B cell (primary cell): ENCODE results near the gene PTPRN. TPM values are rescaled to one million over a fixed set of nuclear protein-coding genes. Genes with fewer than 3 reads are reported as not detected.
"Not testable (repeated sequence)": the region's sequence is repeated elsewhere in the genome, so short reads cannot be mapped to it uniquely, and the experiment has no call there.

Experiments
- ATAC-seq: fragments of 200-7000 bp; cut with Tn5 transposase; one replicate; pipeline ENCODE4 v1.10.0; 2021; ENCODE audit warnings: low read depth, mild to moderate bottlenecking, moderate number of reproducible peaks, moderate library complexity
- CTCF ChIA-PET: fragments of 350-600 bp; sonication (Branson Sonifier 250); formaldehyde crosslinking; loops from one replicate; lab custom pipeline; 2021; ENCODE audit warnings: antibody characterized with exemption, inconsistent platforms; lab: Charles Lee
- POLR2A ChIA-PET: fragments of 350-600 bp; sonication (Branson Sonifier 250); formaldehyde crosslinking; loops from one replicate; lab custom pipeline; 2021; ENCODE audit warnings: antibody characterized with exemption; lab: Charles Lee
- DNase-seq: peaks from one replicate; pipeline ENCODE4 v3.0.0; 2013
- H2AFZ ChIP-seq: 2 replicates; pipeline ENCODE4 v1.6.1; 2012; ENCODE audit warnings: mild to moderate bottlenecking, low read depth, low read length; ENCODE audit not compliant: insufficient read depth, poor library complexity, severe bottlenecking
- H3K27ac ChIP-seq, 2 donors: 1 replicate in 1 of 2; 2 replicates in 1 of 2; pipeline ENCODE4 v1.5.1; 2012 to 2013; ENCODE audit warnings: low read length in 2 of 2, mild to moderate bottlenecking in 2 of 2, moderate library complexity in 1 of 2
- H3K27me3 ChIP-seq, 4 experiments: fragments of 200-600 bp in 1 of 4; sonication (generic) in 1 of 4; replicated peaks in 1 of 4; 1 replicate in 2 of 4; 2 replicates in 2 of 4; pipeline versions ENCODE4 v1.6.1 to v1.7.0; 2013 to 2016; ENCODE audit warnings: low read length in 3 of 4, mild to moderate bottlenecking in 2 of 4, mixed read lengths in 1 of 4, moderate library complexity in 1 of 4; ENCODE audit not compliant: insufficient read depth in 4 of 4, control insufficient read depth in 3 of 4; ENCODE audit errors: control extremely low read depth in 1 of 4
- H3K36me3 ChIP-seq, 2 experiments: replicated peaks in 1 of 2; 1 replicate in 1 of 2; 2 replicates in 1 of 2; pipeline versions ENCODE4 v1.6.1 to v1.7.1; 2013; ENCODE audit warnings: low read length in 1 of 2; ENCODE audit not compliant: insufficient read depth in 2 of 2, control insufficient read depth in 1 of 2; ENCODE audit errors: control extremely low read depth in 1 of 2, extremely low read depth in 1 of 2
- H3K4me1 ChIP-seq, 2 donors: fragments of 200-600 bp in 1 of 2; sonication (generic) in 1 of 2; 1 replicate in 1 of 2; 2 replicates in 1 of 2; pipeline versions ENCODE4 v1.5.1 to v1.6.1; 2013 to 2017; ENCODE audit warnings: low read length in 2 of 2; ENCODE audit not compliant: control insufficient read depth in 2 of 2, insufficient read depth in 2 of 2
- H3K4me2 ChIP-seq: replicated peaks from 2 replicates; pipeline ENCODE3; 2012; ENCODE audit warnings: mild to moderate bottlenecking, low read depth, low read length; ENCODE audit not compliant: poor library complexity, severe bottlenecking
- H3K4me3 ChIP-seq, 5 experiments: fragments of 200-600 bp in 1 of 5; sonication (generic) in 1 of 5; 1 replicate in 3 of 5; 2 replicates in 2 of 5; pipeline versions ENCODE4 v1.5.1 to v1.7.0; 2011 to 2016; ENCODE audit warnings: low read length in 4 of 5, mild to moderate bottlenecking in 4 of 5, low read depth in 2 of 5, control low read depth in 1 of 5, moderate library complexity in 1 of 5; ENCODE audit not compliant: insufficient read depth in 1 of 5; ENCODE audit errors: control extremely low read depth in 1 of 5, extremely low read depth in 1 of 5
- H3K79me2 ChIP-seq: fragments of 200-600 bp; sonication (generic); one replicate; pipeline ENCODE4 v1.6.0; 2016; ENCODE audit warnings: low read length; ENCODE audit not compliant: control insufficient read depth, insufficient read depth
- H3K9ac ChIP-seq: fragments of 200-600 bp; sonication (generic); 2 replicates; pipeline ENCODE4 v1.6.1; 2017; ENCODE audit warnings: mild to moderate bottlenecking, low read length, moderate library complexity
- H3K9me3 ChIP-seq, 3 donors: one replicate each; pipeline versions ENCODE4 v1.6.1 to v1.7.1; 2013; ENCODE audit warnings: low read length in 2 of 3; ENCODE audit not compliant: control insufficient read depth in 2 of 3, insufficient read depth in 1 of 3; ENCODE audit errors: control extremely low read depth in 1 of 3
- H4K20me1 ChIP-seq: 2 replicates; pipeline ENCODE4 v1.6.0; 2012; ENCODE audit warnings: mild to moderate bottlenecking, low read length; ENCODE audit not compliant: insufficient read depth, control insufficient read depth, poor library complexity, severe bottlenecking
- H3K27ac Mint-ChIP-seq: one replicate; pipeline ENCODE4 v1.8.0; 2021; ENCODE audit warnings: mixed read lengths
- H3K27me3 Mint-ChIP-seq: one replicate; pipeline ENCODE4 v1.8.0; 2021; ENCODE audit warnings: mixed read lengths
- H3K4me1 Mint-ChIP-seq: one replicate; pipeline ENCODE4 v1.8.0; 2021; ENCODE audit warnings: mixed read lengths
- H3K4me3 Mint-ChIP-seq: one replicate; pipeline ENCODE4 v1.8.0; 2021; ENCODE audit warnings: mixed read lengths
- H3K9me3 Mint-ChIP-seq: one replicate; pipeline ENCODE4 v1.8.0; 2022; ENCODE audit warnings: mixed read lengths; ENCODE audit not compliant: insufficient read depth
- CTCF ChIP-seq: fragments of 200-600 bp; IDR thresholded peaks from one replicate; pipeline ENCODE4 v1.8.0; 2022; ENCODE audit warnings: antibody characterized with exemption, mild to moderate bottlenecking
- EZH2 ChIP-seq: IDR thresholded peaks from 2 replicates; pipeline ENCODE4 v1.6.1; 2012; ENCODE audit warnings: borderline replicate concordance, low read depth, mild to moderate bottlenecking, moderate library complexity, low read length; ENCODE audit not compliant: insufficient read depth, poor library complexity, severe bottlenecking
- WGBS: methylation state at CpG from one replicate; pipeline ENCODE4 v1.1.5; 2013; ENCODE audit warnings: missing lambda C conversion rate; ENCODE audit not compliant: insufficient coverage; 5-methylcytosine and 5-hydroxymethylcytosine counted together
- intact Hi-C: fragments of 100-400 bp; cut with micrococcal nuclease; formaldehyde crosslinking; loops from one replicate; pipeline ENCODE4 v1.10.0; 2022
- polyA plus RNA-seq: library from polyadenylated mRNA; depleted of rRNA; stranded (reverse); fragments of >200 nt; gene quantifications from 2 replicates; pipeline ENCODE4 v1.2.3, GENCODE V29; 2012
- total RNA-seq, 2 donors: library from RNA; stranded (reverse); fragments of 120-200 nt in 1 of 2; gene quantifications; 1 replicate in 1 of 2; 2 replicates in 1 of 2; pipeline versions ENCODE4 v1.2.3 to v1.2.4, GENCODE V29; 2013 to 2022

PTPRN gene
- total and polyA plus RNA-seq, 2 donors (not counting 1 experiment from before 2014, with no cell fraction given): 0.04 TPM; not detected in 1

GRCh38 chr2:219314804-219315468 lies 5.7 kb upstream of the PTPRN start:
- H3K4me2 ChIP-seq: no peak overlapping the region
- H4K20me1 ChIP-seq: no peaks in the 10 kb centered on the region
- peaks cover 0 to 8% (median 5%) of the 10 kb centered on the region in 4 experiments for H3K27me3 ChIP-seq
- no peaks in the 10 kb centered on the region for H3K79me2 ChIP-seq
- intact Hi-C loops: no loop called here
- Mint-ChIP-seq H3K27ac (no peak overlapping the region), H3K27me3 (peaks cover 24% of the 10 kb centered on the region), H3K4me1 (no peaks in the 10 kb centered on the region), H3K4me3 (no peak overlapping the region), H3K9me3 (no peaks in the 10 kb centered on the region)
- H3K36me3 ChIP-seq: no peaks in the 10 kb centered on the region
- H3K4me1 ChIP-seq: no peaks in the 10 kb centered on the region
- 95% methylated on average over 7 of the region's 16 CpGs for WGBS
- CTCF ChIA-PET: interaction anchor here (1.6 kb wide), 1 partner anchor 15 kb away, joined by 5 read pairs; no protein-coding TSS in a partner anchor
- H3K9me3 ChIP-seq: peaks cover 0 to 4% (median 0%) of the 10 kb centered on the region in 3 donors
- H3K4me3 ChIP-seq: no peak overlapping the region
- DNase-seq (no peak), ATAC-seq (no peak)
- H2AFZ ChIP-seq: no peak overlapping the region
- TF ChIP-seq EZH2: no peak
- no peak for TF ChIP-seq CTCF
- H3K27ac ChIP-seq: no peak overlapping the region
- H3K9ac ChIP-seq: no peak overlapping the region
- POLR2A ChIA-PET: interaction anchor here (0.7 kb wide), 1 partner anchor 324 kb away, joined by 6 read pairs; no protein-coding TSS in a partner anchor

DNA sequence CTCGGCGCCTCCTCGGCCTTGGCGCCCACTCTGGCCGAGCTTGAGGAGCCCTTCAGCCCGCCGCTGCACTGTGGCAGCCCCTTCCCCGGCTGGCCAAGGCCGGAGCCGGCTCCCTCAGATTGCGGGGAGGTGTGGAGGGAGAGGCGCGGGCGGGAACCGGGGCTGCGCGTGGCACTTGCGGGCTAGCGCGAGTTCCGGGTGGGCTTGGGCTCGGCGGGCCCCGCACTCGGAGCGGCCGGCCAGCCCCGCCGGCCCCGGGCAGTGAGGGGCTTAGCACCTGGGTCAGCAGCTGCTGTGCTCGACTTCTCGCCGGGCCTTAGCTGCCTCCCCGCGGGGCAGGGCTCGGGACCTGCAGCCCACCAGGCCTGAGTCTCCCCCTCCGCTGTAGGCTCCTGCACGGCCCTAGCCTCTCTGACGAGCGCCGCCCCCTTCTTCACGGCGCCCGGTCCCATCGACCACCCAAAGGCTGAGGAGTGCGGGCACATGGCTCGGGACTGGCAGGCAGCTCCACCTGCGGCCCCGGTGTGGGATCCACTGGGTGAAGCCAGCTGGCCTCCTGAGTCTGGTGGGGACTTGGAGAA lies 3.6 kb upstream of the PTPRN start:
- H3K9me3 ChIP-seq: peaks cover 0 to 15% (median 0%) of the 10 kb centered on the region in 3 donors
- H3K79me2 ChIP-seq, H3K4me3 Mint-ChIP-seq, H3K27ac Mint-ChIP-seq, H3K36me3 ChIP-seq, H3K27ac ChIP-seq, intact Hi-C loops, H4K20me1 ChIP-seq, H3K4me3 ChIP-seq, H3K9ac ChIP-seq, ATAC-seq, H3K4me1 ChIP-seq, H3K4me1 Mint-ChIP-seq, H2AFZ ChIP-seq, H3K4me2 ChIP-seq, DNase-seq, H3K9me3 Mint-ChIP-seq, POLR2A ChIA-PET: not testable (repeated sequence)
- CTCF ChIA-PET: interaction anchor here (1.2 to 1.4 kb wide), 2 partner anchors 18 to 155 kb away, joined by 3 to 4 read pairs; no protein-coding TSS in a partner anchor
- WGBS: 96% methylated on average over 43 of the region's 49 CpGs
- peaks cover 40% of the 10 kb centered on the region for H3K27me3 Mint-ChIP-seq
- peaks cover 0 to 24% (median 19%) of the 10 kb centered on the region in 4 experiments for H3K27me3 ChIP-seq
